ENCODE results near the gene ANKRD6. TPM values are rescaled to one million over a fixed set of nuclear protein-coding genes. Genes with fewer than 3 reads are reported as not detected.
A peak's percentile ranks its signal among the peaks of the same experiment; 100 is the strongest.

ANKRD6 gene
- total RNA-seq, 2 experiments from 2014 or later = 2.4 to 7.0 TPM

- Histone ChIP-seq H3K4me3 (ENCODE audit: low read depth, low read length, poor library complexity, severe bottlenecking) (no peak overlapping the region), H3K4me1 (ENCODE audit: insufficient read depth, low read length, poor library complexity, severe bottlenecking) (no peaks in the 10 kb centered on the region), H3K9me2 (ENCODE audit: insufficient read depth, low read length) (no peaks in the 10 kb centered on the region), H4K20me1 (ENCODE audit: insufficient read depth, low read length) (no peaks in the 10 kb centered on the region), H3K4me2 (ENCODE audit: low read length) (no peak overlapping the region), H3K9me3 (ENCODE audit: low read length) (no peaks in the 10 kb centered on the region), H3K27ac (ENCODE audit: low read depth, low read length, poor library complexity, severe bottlenecking) (no peak overlapping the region), H2AFZ (ENCODE audit: low read length) (no peak overlapping the region), H3K79me2 (ENCODE audit: insufficient read depth, low read depth, low read length) (no peaks in the 10 kb centered on the region), H3K36me3 (ENCODE audit: insufficient read depth, low read length) (no peaks in the 10 kb centered on the region)
- no peak for DNase-seq (ENCODE audit: low spot score)
- CTCF ChIA-PET (ENCODE audit: unreplicated experiment) = no interaction called here
- intact Hi-C loops (cut with micrococcal nuclease; ENCODE audit: unreplicated experiment) = no loop called here
- TF ChIP-seq EZH2phosphoT487 (IDR thresholded peaks at IDR 0.05; ENCODE audit: borderline replicate concordance, low read depth, low read length) = no peak
- TF ChIP-seq CTCF (conservative IDR thresholded peaks at IDR 0.05; ENCODE audit: low read length) = no peak
- POLR2A ChIA-PET = no interaction called here
- no TSS peak for BruUV-seq (replicated peaks)
Measured at GRCh38 chr6:89590133-89590532, 157.2 kb downstream of the ANKRD6 start.

DNA sequence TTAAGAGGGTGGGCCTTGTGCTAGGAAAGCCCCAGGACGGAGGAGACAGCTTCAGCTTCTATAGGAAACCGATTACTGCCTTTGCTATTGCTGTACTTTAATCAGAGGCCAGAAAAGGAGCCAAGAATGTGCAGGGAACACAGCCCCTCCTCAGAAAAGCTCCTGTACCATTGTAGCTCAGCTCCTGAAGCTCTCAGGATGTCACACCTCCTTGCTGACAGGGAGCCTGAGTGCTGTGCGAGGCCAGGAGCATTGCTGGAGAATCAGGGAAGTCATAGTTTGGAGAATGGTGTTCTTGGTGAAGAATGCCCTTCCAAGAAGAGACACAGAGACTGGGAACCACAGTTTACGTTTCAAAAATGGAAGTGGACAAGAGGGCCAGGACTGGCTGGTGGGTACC lies 158.8 kb downstream of the ANKRD6 start:
- ChIA-PET POLR2A (interaction anchor here (1.1 kb wide), 1 partner anchor 21 kb away, joined by 3 read pairs; no protein-coding TSS in a partner anchor), CTCF (ENCODE audit: unreplicated experiment) (no interaction called here)
- no peak overlapping the region for H3K4me2 ChIP-seq (ENCODE audit: low read length)
- H3K4me3 ChIP-seq (ENCODE audit: low read depth, low read length, poor library complexity, severe bottlenecking) = no peak overlapping the region
- peaks cover 5% of the 10 kb centered on the region; the same call in 1 of the 2 replicates for H3K9me3 ChIP-seq (ENCODE audit: low read length)
- H3K79me2 ChIP-seq (ENCODE audit: insufficient read depth, low read depth, low read length) = no peaks in the 10 kb centered on the region
- no peak overlapping the region for H3K27ac ChIP-seq (ENCODE audit: low read depth, low read length, poor library complexity, severe bottlenecking)
- TF ChIP-seq CTCF (conservative IDR thresholded peaks at IDR 0.05; ENCODE audit: low read length) = no peak
- no peak for TF ChIP-seq EZH2phosphoT487 (IDR thresholded peaks at IDR 0.05; ENCODE audit: borderline replicate concordance, low read depth, low read length)
- no peaks in the 10 kb centered on the region for H3K9me2 ChIP-seq (ENCODE audit: insufficient read depth, low read length)
- no peaks in the 10 kb centered on the region for H4K20me1 ChIP-seq (ENCODE audit: insufficient read depth, low read length)
- H3K4me1 ChIP-seq (ENCODE audit: insufficient read depth, low read length, poor library complexity, severe bottlenecking) = peaks cover 11% of the 10 kb centered on the region
- no peak for DNase-seq (ENCODE audit: low spot score)
- BruUV-seq (replicated peaks) = no TSS peak
- no peaks in the 10 kb centered on the region for H3K36me3 ChIP-seq (ENCODE audit: insufficient read depth, low read length)
- H2AFZ ChIP-seq (ENCODE audit: low read length) = no peak overlapping the region
- intact Hi-C loops (cut with micrococcal nuclease; ENCODE audit: unreplicated experiment) = no loop called here

DNA sequence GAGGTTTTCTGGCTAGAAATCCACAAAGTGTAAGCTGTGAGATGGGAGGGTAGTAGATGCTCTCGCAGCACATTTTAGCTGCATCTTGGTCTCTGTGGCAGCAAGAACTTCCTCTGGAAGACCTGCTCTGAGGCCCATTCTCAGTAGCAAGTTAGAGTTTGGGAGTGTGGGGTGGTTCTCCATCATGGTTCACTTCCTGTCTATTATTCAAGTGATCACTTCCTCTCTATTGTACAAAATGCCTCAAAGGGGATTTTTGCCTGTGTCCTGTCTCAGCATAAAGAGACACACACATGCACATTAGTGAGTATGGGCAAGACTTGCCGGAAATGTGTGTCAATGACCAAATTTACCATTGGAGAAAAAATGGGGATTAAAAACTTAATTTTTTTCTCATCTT lies 163.1 kb downstream of the ANKRD6 start:
- Histone ChIP-seq H3K4me3 (ENCODE audit: low read depth, low read length, poor library complexity, severe bottlenecking) (no peak overlapping the region), H2AFZ (ENCODE audit: low read length) (peak overlapping the region; percentile 88), H3K9me3 (ENCODE audit: low read length) (peaks cover 8% of the 10 kb centered on the region; the same call in 1 of the 2 replicates), H3K9me2 (ENCODE audit: insufficient read depth, low read length) (no peaks in the 10 kb centered on the region), H3K79me2 (ENCODE audit: insufficient read depth, low read depth, low read length) (no peaks in the 10 kb centered on the region), H4K20me1 (ENCODE audit: insufficient read depth, low read length) (no peaks in the 10 kb centered on the region), H3K4me2 (ENCODE audit: low read length) (peak overlapping the region; percentile 31), H3K4me1 (ENCODE audit: insufficient read depth, low read length, poor library complexity, severe bottlenecking) (peaks cover 28% of the 10 kb centered on the region), H3K36me3 (ENCODE audit: insufficient read depth, low read length) (no peaks in the 10 kb centered on the region), H3K27ac (ENCODE audit: low read depth, low read length, poor library complexity, severe bottlenecking) (peak overlapping the region; percentile 27)
- peak; percentile 77 for DNase-seq (ENCODE audit: low spot score)
- intact Hi-C loops (cut with micrococcal nuclease; ENCODE audit: unreplicated experiment) = loop anchor here (5.0 kb wide), 2 partner anchors 164 to 224 kb away; partner anchors contain the start of gene ANKRD6
- POLR2A ChIA-PET = no interaction called here
- TF ChIP-seq CTCF (conservative IDR thresholded peaks at IDR 0.05; ENCODE audit: low read length) = no peak
- no peak for TF ChIP-seq EZH2phosphoT487 (IDR thresholded peaks at IDR 0.05; ENCODE audit: borderline replicate concordance, low read depth, low read length)
- no TSS peak for BruUV-seq (replicated peaks)
- CTCF ChIA-PET (ENCODE audit: unreplicated experiment) = interaction anchor here (0.6 kb wide), 1 partner anchor 195 kb away, joined by 3 read pairs; no protein-coding TSS in a partner anchor
